HEK293 (cell line): ENCODE data around the gene SEC62.

ENCODE experiments used
- KLF1 ChIP-seq: fragments of 450-650 bp; formaldehyde crosslinking; IDR thresholded peaks from 2 replicates; pipeline ENCODE4 v1.5.1; 2016; ENCODE audit warnings: missing biosample characterization, missing genetic modification characterization
- YY1 ChIP-seq: fragments of 450-650 bp; formaldehyde crosslinking; IDR thresholded peaks from 2 replicates; pipeline ENCODE4 v1.5.1; 2018; ENCODE audit warnings: missing biosample characterization, missing genetic modification characterization
- ZBTB10 ChIP-seq: fragments of 450-650 bp; formaldehyde crosslinking; IDR thresholded peaks from 2 replicates; pipeline ENCODE4 v1.5.1; 2016; ENCODE audit warnings: missing biosample characterization, missing genetic modification characterization
- ZBTB26 ChIP-seq: fragments of 450-650 bp; formaldehyde crosslinking; optimal IDR thresholded peaks from 2 replicates; pipeline ENCODE3; 2016; ENCODE audit warnings: missing biosample characterization, mild to moderate bottlenecking, missing genetic modification characterization
- ZBTB8A ChIP-seq: fragments of 450-650 bp; formaldehyde crosslinking; IDR thresholded peaks from 2 replicates; pipeline ENCODE4 v1.5.1; 2016; ENCODE audit warnings: missing biosample characterization, missing genetic modification characterization
- ZNF138 ChIP-seq: fragments of 450-650 bp; formaldehyde crosslinking; IDR thresholded peaks from 2 replicates; pipeline ENCODE4 v1.5.1; 2016; ENCODE audit warnings: missing biosample characterization, missing genetic modification characterization, borderline replicate concordance
- ZNF521 ChIP-seq: fragments of 450-650 bp; formaldehyde crosslinking; IDR thresholded peaks from 2 replicates; pipeline ENCODE4 v1.5.1; 2017; ENCODE audit warnings: missing biosample characterization, mild to moderate bottlenecking, missing genetic modification characterization
- ZNF777 ChIP-seq: fragments of 450-650 bp; formaldehyde crosslinking; IDR thresholded peaks from 2 replicates; pipeline ENCODE4 v1.5.1; 2017; ENCODE audit warnings: missing biosample characterization, missing genetic modification characterization, borderline replicate concordance
- TF ChIP-seq, protein P1 (sequence below): fragments of 450-650 bp; formaldehyde crosslinking; IDR thresholded peaks from 2 replicates; pipeline ENCODE4 v1.5.1; 2016; ENCODE audit warnings: missing biosample characterization, missing genetic modification characterization, low read depth
- TF ChIP-seq, protein P2 (sequence below): fragments of 450-650 bp; formaldehyde crosslinking; IDR thresholded peaks from 2 replicates; pipeline ENCODE4 v1.5.1; 2016; ENCODE audit warnings: missing biosample characterization, missing genetic modification characterization

- TF ChIP-seq ZBTB26 (tag by site-specific recombination) (no peak), ZBTB10 (tag by site-specific recombination) (no peak), ZNF777 (tag by site-specific recombination) (no peak), ZBTB8A (tag by site-specific recombination) (no peak), ZNF521 (tag by site-specific recombination) (no peak), ZNF138 (no peak), KLF1 (tag by site-specific recombination) (no peak), YY1 (tag by site-specific recombination) (no peak)
- TF ChIP-seq, protein P1, sequence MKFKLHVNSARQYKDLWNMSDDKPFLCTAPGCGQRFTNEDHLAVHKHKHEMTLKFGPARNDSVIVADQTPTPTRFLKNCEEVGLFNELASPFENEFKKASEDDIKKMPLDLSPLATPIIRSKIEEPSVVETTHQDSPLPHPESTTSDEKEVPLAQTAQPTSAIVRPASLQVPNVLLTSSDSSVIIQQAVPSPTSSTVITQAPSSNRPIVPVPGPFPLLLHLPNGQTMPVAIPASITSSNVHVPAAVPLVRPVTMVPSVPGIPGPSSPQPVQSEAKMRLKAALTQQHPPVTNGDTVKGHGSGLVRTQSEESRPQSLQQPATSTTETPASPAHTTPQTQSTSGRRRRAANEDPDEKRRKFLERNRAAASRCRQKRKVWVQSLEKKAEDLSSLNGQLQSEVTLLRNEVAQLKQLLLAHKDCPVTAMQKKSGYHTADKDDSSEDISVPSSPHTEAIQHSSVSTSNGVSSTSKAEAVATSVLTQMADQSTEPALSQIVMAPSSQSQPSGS (tag by site-specific recombination) = no peak
- TF ChIP-seq, protein P2, sequence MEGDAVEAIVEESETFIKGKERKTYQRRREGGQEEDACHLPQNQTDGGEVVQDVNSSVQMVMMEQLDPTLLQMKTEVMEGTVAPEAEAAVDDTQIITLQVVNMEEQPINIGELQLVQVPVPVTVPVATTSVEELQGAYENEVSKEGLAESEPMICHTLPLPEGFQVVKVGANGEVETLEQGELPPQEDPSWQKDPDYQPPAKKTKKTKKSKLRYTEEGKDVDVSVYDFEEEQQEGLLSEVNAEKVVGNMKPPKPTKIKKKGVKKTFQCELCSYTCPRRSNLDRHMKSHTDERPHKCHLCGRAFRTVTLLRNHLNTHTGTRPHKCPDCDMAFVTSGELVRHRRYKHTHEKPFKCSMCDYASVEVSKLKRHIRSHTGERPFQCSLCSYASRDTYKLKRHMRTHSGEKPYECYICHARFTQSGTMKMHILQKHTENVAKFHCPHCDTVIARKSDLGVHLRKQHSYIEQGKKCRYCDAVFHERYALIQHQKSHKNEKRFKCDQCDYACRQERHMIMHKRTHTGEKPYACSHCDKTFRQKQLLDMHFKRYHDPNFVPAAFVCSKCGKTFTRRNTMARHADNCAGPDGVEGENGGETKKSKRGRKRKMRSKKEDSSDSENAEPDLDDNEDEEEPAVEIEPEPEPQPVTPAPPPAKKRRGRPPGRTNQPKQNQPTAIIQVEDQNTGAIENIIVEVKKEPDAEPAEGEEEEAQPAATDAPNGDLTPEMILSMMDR = no peak
Measured at GRCh38 chr3:170044271-170044670, 77.7 kb downstream of the SEC62 start.
